ENCODE data around the gene LLGL2. TPM values are rescaled to one million over a fixed set of nuclear protein-coding genes. Genes with fewer than 3 reads are reported as not detected.
A peak's percentile ranks its signal among the peaks of the same experiment; 100 is the strongest.

Gene LLGL2
- total RNA-seq, 1 donor from 2014 or later = 3.3 TPM

DNA sequence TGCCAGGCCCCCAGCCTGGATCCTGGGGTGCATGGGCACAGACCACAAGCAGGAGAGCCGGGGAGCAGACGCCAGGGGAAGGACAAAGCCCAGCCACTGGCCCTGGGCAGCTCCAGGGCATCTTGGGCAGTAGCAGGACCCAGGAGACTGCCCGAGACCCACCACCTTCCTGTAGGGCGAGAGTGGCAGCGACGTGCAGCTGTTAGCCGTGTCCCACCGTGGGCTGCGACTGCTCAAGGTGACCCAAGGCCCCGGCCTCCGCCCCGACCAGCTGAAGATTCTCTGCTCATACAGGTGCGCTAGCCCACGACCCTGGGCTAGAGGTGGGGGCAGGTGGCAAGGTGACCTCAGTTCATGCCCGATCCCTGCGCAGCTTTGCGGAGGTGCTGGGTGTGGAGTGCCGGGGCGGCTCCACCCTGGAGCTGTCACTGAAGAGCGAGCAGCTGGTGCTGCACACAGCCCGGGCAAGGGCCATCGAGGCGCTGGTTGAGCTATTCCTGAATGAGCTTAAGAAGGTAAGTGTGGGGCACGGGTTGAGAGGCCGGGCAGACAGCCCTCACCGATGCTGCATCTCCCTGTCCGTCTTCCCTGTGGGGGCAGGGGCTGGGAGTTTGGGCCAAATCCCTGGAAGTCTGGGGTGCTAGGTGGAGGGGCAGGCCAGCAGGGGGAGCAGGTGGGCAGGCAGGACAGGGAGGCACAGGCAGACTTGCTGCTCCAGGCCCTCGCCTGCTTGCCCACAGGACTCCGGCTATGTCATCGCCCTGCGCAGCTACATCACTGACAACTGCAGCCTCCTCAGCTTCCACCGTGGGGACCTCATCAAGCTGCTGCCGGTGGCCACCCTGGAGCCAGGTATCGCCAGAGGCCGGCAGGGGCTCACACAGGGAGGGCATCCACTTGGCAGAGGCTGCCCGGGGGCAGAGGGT is 94.3 kb downstream of the LLGL2 start:
- no peaks in the 10 kb centered on the region for H3K36me3 Mint-ChIP-seq (ENCODE audit: unreplicated experiment)
- no peak for DNase-seq (ENCODE audit: extremely low spot score, unreplicated experiment)
- no peaks in the 10 kb centered on the region for H3K9me3 Mint-ChIP-seq (ENCODE audit: unreplicated experiment)
- TF ChIP-seq, protein P1, sequence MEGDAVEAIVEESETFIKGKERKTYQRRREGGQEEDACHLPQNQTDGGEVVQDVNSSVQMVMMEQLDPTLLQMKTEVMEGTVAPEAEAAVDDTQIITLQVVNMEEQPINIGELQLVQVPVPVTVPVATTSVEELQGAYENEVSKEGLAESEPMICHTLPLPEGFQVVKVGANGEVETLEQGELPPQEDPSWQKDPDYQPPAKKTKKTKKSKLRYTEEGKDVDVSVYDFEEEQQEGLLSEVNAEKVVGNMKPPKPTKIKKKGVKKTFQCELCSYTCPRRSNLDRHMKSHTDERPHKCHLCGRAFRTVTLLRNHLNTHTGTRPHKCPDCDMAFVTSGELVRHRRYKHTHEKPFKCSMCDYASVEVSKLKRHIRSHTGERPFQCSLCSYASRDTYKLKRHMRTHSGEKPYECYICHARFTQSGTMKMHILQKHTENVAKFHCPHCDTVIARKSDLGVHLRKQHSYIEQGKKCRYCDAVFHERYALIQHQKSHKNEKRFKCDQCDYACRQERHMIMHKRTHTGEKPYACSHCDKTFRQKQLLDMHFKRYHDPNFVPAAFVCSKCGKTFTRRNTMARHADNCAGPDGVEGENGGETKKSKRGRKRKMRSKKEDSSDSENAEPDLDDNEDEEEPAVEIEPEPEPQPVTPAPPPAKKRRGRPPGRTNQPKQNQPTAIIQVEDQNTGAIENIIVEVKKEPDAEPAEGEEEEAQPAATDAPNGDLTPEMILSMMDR (IDR thresholded peaks at IDR 0.05) = peak; percentile 59
- H3K27ac Mint-ChIP-seq (ENCODE audit: unreplicated experiment) = no peak overlapping the region
- H3K4me3 Mint-ChIP-seq (ENCODE audit: unreplicated experiment) = no peak overlapping the region
- H3K27me3 Mint-ChIP-seq (ENCODE audit: unreplicated experiment) = no peaks in the 10 kb centered on the region
- no peaks in the 10 kb centered on the region for H3K4me1 Mint-ChIP-seq (ENCODE audit: unreplicated experiment)

DNA sequence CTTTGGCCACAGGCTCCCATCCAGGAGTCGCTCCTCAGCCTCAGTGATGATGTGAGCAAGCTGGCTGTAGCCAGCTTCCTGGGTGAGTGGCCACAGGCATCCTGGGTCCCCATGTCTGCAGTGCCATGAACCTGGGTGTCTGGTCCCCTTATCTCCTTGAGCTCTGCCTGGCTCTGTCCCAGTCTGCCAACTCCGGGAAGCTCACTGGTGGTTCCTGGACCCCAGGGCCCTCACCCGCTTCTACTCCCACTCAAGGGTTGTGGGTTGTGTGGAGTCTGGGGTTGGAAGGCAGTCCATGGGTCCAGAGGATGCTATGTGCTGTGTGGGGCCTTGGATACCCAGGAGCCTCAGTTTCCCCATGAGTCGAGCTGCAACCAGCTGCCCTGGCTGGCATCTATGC is 96.0 kb downstream of the LLGL2 start:
- H3K4me1 Mint-ChIP-seq (ENCODE audit: unreplicated experiment) = no peaks in the 10 kb centered on the region
- no peak overlapping the region for H3K27ac Mint-ChIP-seq (ENCODE audit: unreplicated experiment)
- H3K27me3 Mint-ChIP-seq (ENCODE audit: unreplicated experiment) = no peaks in the 10 kb centered on the region
- no peaks in the 10 kb centered on the region for H3K9me3 Mint-ChIP-seq (ENCODE audit: unreplicated experiment)
- no peak overlapping the region for H3K4me3 Mint-ChIP-seq (ENCODE audit: unreplicated experiment)
- H3K36me3 Mint-ChIP-seq (ENCODE audit: unreplicated experiment) = no peaks in the 10 kb centered on the region
- DNase-seq (ENCODE audit: extremely low spot score, unreplicated experiment) = no peak
- TF ChIP-seq, protein P1 (IDR thresholded peaks at IDR 0.05) = no peak

DNA sequence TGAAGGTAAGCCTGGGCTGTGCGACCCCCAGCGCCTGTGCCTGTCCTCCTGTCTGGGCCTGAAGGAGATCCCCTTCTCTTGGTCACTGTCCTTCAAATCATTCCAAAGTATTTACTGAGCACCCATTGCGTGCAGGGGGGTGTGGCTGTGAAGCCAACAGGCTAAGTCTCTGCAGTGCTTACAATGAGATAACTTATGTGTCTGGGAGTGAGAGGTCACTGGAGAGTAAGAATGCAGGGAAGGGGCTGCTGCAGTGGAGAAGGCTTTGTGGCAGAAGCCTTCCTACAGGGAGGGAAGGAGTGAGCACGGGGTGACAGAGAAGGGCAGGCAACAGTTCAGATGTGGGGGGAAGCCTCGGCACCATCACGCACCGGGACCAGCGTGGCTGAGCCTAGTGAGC is 96.6 kb downstream of the LLGL2 start:
- H3K27ac Mint-ChIP-seq (ENCODE audit: unreplicated experiment) = no peak overlapping the region
- TF ChIP-seq, protein P1 (IDR thresholded peaks at IDR 0.05) = no peak
- no peaks in the 10 kb centered on the region for H3K36me3 Mint-ChIP-seq (ENCODE audit: unreplicated experiment)
- no peaks in the 10 kb centered on the region for H3K4me1 Mint-ChIP-seq (ENCODE audit: unreplicated experiment)
- no peak for DNase-seq (ENCODE audit: extremely low spot score, unreplicated experiment)
- H3K27me3 Mint-ChIP-seq (ENCODE audit: unreplicated experiment) = no peaks in the 10 kb centered on the region
- H3K4me3 Mint-ChIP-seq (ENCODE audit: unreplicated experiment) = no peak overlapping the region
- no peaks in the 10 kb centered on the region for H3K9me3 Mint-ChIP-seq (ENCODE audit: unreplicated experiment)

DNA sequence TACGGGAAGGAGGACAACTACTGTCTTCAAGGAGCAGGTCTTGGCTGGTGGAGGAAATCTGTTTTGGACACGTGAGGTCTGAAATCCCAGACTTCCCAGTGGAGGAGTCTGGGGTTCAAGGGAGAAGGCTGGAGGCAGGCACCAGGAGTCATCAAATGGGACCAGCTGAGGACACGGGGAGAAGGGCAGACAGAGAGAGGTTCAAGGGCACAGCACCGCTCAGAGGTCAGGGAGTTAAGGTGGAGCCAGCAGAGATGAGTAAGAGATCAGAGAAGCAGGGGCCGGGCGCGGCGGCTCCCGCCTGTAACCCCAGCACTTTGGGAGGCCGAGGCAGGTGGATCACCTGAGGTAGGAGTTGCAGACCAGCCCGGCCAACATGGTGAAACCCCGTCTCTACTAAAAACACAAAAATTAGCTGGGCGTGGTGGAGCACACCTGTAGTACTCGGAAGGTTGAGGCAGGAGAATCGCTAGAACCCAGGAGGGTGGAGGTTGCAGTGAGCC is 97.3 kb downstream of the LLGL2 start:
- no peaks in the 10 kb centered on the region for H3K27me3 Mint-ChIP-seq (ENCODE audit: unreplicated experiment)
- no peaks in the 10 kb centered on the region for H3K4me1 Mint-ChIP-seq (ENCODE audit: unreplicated experiment)
- DNase-seq (ENCODE audit: extremely low spot score, unreplicated experiment) = no peak
- H3K4me3 Mint-ChIP-seq (ENCODE audit: unreplicated experiment) = no peak overlapping the region
- no peak overlapping the region for H3K27ac Mint-ChIP-seq (ENCODE audit: unreplicated experiment)
- TF ChIP-seq, protein P1 (IDR thresholded peaks at IDR 0.05) = no peak
- peaks cover 3% of the 10 kb centered on the region for H3K36me3 Mint-ChIP-seq (ENCODE audit: unreplicated experiment)
- H3K9me3 Mint-ChIP-seq (ENCODE audit: unreplicated experiment) = no peaks in the 10 kb centered on the region

DNA sequence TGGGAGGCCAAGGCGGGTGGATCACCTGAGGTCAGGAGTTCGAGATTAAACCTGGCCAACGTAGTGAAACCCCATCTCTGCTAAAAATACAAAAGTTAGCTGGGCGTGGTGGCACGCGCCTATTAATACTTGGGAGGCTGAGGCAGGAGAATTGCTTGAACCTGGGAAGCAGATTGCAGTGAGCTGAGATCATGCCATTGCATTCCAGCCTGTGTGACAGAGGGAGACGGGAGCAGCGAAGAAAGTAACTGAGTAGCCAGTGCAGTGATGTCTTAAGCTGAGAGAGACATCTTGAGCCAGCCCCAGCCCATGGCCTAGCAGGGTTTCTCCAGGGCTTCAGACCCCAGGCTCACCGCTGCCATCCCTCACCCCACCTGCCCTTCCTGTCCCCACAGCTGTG is 97.9 kb downstream of the LLGL2 start:
- TF ChIP-seq, protein P1 (IDR thresholded peaks at IDR 0.05) = no peak
- no peak for DNase-seq (ENCODE audit: extremely low spot score, unreplicated experiment)
- Mint-ChIP-seq H3K27ac (ENCODE audit: unreplicated experiment) (no peak overlapping the region), H3K9me3 (ENCODE audit: unreplicated experiment) (no peaks in the 10 kb centered on the region), H3K36me3 (ENCODE audit: unreplicated experiment) (peaks cover 3% of the 10 kb centered on the region), H3K4me3 (ENCODE audit: unreplicated experiment) (no peak overlapping the region), H3K27me3 (ENCODE audit: unreplicated experiment) (no peaks in the 10 kb centered on the region), H3K4me1 (ENCODE audit: unreplicated experiment) (no peaks in the 10 kb centered on the region)
